H1 (cell line): ENCODE results near the gene DDX60. TPM values are rescaled to one million over a fixed set of nuclear protein-coding genes. Genes with fewer than 3 reads are reported as not detected.

Source experiments
- BRCA1 ChIP-seq: IDR thresholded peaks from 2 replicates; pipeline ENCODE4 v1.6.1; 2012; ENCODE audit warnings: low read depth, low read length, improper control_type of control experiment
- JUND ChIP-seq: IDR thresholded peaks from 2 replicates; pipeline ENCODE4 v1.6.1; 2011; ENCODE audit warnings: mild to moderate bottlenecking, improper control_type of control experiment, low read length
- PHF8 ChIP-seq: fragments of 200-600 bp; sonication (generic); conservative IDR thresholded peaks from 2 replicates; pipeline ENCODE4 v1.7.1; 2012; ENCODE audit warnings: low read depth, mild to moderate bottlenecking, inconsistent platforms, low read length, moderate library complexity
- TBP ChIP-seq: IDR thresholded peaks from 2 replicates; pipeline ENCODE4 v1.6.1; 2011; ENCODE audit warnings: low read depth, low read length, improper control_type of control experiment
- polyA plus RNA-seq, 7 experiments: library from polyadenylated mRNA; depleted of rRNA in 3 of 7; stranded (reverse) in 5 of 7; unstranded in 2 of 7; fragments of >200 nt in 5 of 7; fragments of 200-250 nt in 2 of 7; gene quantifications; 1 replicate in 5 of 7; 2 replicates in 1 of 7; 4 replicates in 1 of 7; pipeline versions ENCODE4 v1.2.1 to v1.2.3, GENCODE V29; 2011 to 2013; ENCODE audit warnings: missing spikeins in 2 of 7, mixed read lengths in 2 of 7
- total RNA-seq: library from RNA; stranded (reverse); fragmentation: NEBNext Ultra II Directional; extraction: Animal tissue kit (Norgen Biotek cat#: 25700); gene quantifications from 2 replicates; pipeline ENCODE4 v1.2.1, GENCODE V29; 2021
- TF ChIP-seq, protein P1 (sequence below): fragments of 300-600 bp; sonication (generic); IDR thresholded peaks from 2 replicates; pipeline ENCODE4 v1.7.1; 2012; ENCODE audit warnings: low read length, moderate library complexity, mild to moderate bottlenecking, inconsistent platforms; ENCODE audit not compliant: insufficient replicate concordance

DDX60 gene
- total and polyA plus RNA-seq, 2 of the 8 experiments (the other 6 are each of a cell fraction or from before 2014, with no cell fraction given), result 1.00 to 1.6 TPM

GRCh38 chr4:168317621-168318020, 931 bp downstream of the DDX60 start (continued):
- TF ChIP-seq, protein P1, sequence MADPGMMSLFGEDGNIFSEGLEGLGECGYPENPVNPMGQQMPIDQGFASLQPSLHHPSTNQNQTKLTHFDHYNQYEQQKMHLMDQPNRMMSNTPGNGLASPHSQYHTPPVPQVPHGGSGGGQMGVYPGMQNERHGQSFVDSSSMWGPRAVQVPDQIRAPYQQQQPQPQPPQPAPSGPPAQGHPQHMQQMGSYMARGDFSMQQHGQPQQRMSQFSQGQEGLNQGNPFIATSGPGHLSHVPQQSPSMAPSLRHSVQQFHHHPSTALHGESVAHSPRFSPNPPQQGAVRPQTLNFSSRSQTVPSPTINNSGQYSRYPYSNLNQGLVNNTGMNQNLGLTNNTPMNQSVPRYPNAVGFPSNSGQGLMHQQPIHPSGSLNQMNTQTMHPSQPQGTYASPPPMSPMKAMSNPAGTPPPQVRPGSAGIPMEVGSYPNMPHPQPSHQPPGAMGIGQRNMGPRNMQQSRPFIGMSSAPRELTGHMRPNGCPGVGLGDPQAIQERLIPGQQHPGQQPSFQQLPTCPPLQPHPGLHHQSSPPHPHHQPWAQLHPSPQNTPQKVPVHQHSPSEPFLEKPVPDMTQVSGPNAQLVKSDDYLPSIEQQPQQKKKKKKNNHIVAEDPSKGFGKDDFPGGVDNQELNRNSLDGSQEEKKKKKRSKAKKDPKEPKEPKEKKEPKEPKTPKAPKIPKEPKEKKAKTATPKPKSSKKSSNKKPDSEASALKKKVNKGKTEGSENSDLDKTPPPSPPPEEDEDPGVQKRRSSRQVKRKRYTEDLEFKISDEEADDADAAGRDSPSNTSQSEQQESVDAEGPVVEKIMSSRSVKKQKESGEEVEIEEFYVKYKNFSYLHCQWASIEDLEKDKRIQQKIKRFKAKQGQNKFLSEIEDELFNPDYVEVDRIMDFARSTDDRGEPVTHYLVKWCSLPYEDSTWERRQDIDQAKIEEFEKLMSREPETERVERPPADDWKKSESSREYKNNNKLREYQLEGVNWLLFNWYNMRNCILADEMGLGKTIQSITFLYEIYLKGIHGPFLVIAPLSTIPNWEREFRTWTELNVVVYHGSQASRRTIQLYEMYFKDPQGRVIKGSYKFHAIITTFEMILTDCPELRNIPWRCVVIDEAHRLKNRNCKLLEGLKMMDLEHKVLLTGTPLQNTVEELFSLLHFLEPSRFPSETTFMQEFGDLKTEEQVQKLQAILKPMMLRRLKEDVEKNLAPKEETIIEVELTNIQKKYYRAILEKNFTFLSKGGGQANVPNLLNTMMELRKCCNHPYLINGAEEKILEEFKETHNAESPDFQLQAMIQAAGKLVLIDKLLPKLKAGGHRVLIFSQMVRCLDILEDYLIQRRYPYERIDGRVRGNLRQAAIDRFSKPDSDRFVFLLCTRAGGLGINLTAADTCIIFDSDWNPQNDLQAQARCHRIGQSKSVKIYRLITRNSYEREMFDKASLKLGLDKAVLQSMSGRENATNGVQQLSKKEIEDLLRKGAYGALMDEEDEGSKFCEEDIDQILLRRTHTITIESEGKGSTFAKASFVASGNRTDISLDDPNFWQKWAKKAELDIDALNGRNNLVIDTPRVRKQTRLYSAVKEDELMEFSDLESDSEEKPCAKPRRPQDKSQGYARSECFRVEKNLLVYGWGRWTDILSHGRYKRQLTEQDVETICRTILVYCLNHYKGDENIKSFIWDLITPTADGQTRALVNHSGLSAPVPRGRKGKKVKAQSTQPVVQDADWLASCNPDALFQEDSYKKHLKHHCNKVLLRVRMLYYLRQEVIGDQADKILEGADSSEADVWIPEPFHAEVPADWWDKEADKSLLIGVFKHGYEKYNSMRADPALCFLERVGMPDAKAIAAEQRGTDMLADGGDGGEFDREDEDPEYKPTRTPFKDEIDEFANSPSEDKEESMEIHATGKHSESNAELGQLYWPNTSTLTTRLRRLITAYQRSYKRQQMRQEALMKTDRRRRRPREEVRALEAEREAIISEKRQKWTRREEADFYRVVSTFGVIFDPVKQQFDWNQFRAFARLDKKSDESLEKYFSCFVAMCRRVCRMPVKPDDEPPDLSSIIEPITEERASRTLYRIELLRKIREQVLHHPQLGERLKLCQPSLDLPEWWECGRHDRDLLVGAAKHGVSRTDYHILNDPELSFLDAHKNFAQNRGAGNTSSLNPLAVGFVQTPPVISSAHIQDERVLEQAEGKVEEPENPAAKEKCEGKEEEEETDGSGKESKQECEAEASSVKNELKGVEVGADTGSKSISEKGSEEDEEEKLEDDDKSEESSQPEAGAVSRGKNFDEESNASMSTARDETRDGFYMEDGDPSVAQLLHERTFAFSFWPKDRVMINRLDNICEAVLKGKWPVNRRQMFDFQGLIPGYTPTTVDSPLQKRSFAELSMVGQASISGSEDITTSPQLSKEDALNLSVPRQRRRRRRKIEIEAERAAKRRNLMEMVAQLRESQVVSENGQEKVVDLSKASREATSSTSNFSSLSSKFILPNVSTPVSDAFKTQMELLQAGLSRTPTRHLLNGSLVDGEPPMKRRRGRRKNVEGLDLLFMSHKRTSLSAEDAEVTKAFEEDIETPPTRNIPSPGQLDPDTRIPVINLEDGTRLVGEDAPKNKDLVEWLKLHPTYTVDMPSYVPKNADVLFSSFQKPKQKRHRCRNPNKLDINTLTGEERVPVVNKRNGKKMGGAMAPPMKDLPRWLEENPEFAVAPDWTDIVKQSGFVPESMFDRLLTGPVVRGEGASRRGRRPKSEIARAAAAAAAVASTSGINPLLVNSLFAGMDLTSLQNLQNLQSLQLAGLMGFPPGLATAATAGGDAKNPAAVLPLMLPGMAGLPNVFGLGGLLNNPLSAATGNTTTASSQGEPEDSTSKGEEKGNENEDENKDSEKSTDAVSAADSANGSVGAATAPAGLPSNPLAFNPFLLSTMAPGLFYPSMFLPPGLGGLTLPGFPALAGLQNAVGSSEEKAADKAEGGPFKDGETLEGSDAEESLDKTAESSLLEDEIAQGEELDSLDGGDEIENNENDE, result no peak
- TF ChIP-seq PHF8, result no peak
- no peak for TF ChIP-seq JUND
- TF ChIP-seq BRCA1, result no peak
- no peak for TF ChIP-seq TBP
